IMR-90 (cell line): ENCODE measurements around the gene SARS1. TPM values are rescaled to one million over a fixed set of nuclear protein-coding genes. Genes with fewer than 3 reads are reported as not detected.

Source experiments
- MXI1 ChIP-seq: IDR thresholded peaks from 2 replicates; pipeline ENCODE4 v1.6.1; 2012; ENCODE audit warnings: low read depth, mild to moderate bottlenecking, low read length, moderate library complexity, borderline replicate concordance
- RCOR1 ChIP-seq: IDR thresholded peaks from 2 replicates; pipeline ENCODE4 v1.6.1; 2012; ENCODE audit warnings: mild to moderate bottlenecking, low read length, improper control_type of control experiment; ENCODE audit not compliant: insufficient replicate concordance
- polyA plus RNA-seq, 3 experiments: library from polyadenylated mRNA; depleted of rRNA; stranded (reverse); fragments of >200 nt; gene quantifications; 2 replicates each; pipeline ENCODE4 v1.2.3, GENCODE V29; 2012; ENCODE audit warnings: low replicate concordance in 1 of 3
- total RNA-seq: library from RNA; depleted of rRNA; stranded (reverse); fragments of >200 nt; gene quantifications from 2 replicates; pipeline ENCODE4 v1.2.3, GENCODE V29; 2012
- TF ChIP-seq, protein P1 (sequence below): fragments of 150-350 bp; IDR thresholded peaks from 2 replicates; pipeline ENCODE4 v1.6.1; 2016; ENCODE audit warnings: low read depth, mild to moderate bottlenecking, low read length, moderate library complexity, borderline replicate concordance

The SARS1 gene
- total and polyA plus RNA-seq, 2 of the 4 experiments (the other 2 are of a cell fraction): 231 to 348 TPM

DNA sequence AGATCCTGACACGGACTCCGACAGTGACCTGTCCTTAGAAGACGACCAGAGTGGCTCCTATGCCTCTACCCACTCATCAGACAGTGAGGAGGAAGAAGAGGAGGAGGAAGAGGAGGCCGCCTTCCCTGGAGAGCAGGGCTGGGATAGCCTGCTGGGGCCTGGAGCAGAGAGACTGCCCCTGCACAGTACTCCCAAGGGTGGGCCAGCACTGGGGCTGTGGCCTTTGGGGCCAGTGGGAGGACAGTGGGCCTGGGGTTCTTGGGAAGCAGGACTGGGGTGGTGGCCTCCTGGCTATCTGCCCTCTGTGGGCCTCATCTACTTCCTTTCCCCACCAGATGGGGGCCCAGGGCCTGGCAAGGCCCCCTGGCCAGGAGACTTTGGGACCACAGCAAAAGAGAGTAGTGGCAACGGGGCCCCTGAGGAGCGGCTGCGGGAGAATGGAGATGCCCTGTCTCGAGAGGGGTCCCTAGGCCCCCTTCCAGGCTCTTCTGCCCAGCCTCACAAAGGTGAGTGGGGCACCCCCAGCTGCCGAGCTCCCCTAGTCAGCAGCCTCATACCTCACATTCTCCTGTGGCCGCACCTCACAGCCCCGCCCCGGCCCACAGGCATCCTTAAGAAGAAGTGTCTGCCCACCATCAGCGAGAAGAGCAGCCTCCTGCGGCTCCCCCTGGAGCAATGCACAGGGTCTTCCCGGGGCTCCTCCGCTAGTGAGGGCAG, 59.3 kb downstream of the SARS1 start (continued):
- no peak for TF ChIP-seq RCOR1
- no peak for TF ChIP-seq MXI1
- TF ChIP-seq, protein P1, sequence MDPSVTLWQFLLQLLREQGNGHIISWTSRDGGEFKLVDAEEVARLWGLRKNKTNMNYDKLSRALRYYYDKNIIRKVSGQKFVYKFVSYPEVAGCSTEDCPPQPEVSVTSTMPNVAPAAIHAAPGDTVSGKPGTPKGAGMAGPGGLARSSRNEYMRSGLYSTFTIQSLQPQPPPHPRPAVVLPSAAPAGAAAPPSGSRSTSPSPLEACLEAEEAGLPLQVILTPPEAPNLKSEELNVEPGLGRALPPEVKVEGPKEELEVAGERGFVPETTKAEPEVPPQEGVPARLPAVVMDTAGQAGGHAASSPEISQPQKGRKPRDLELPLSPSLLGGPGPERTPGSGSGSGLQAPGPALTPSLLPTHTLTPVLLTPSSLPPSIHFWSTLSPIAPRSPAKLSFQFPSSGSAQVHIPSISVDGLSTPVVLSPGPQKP: no peak
